Gastroesophageal sphincter (tissue), 4 donors: Measurements from ENCODE around the gene CTTNBP2. TPM values are rescaled to one million over a fixed set of nuclear protein-coding genes. Genes with fewer than 3 reads are reported as not detected.

ENCODE experiments used
- ATAC-seq: fragments of 150-250 bp; one replicate; pipeline ENCODE4 v1.9.1; 2016; ENCODE audit warnings: mild to moderate bottlenecking, moderate library complexity
- H3K27ac ChIP-seq, 4 donors: fragments of 200-600 bp; sonication (generic) in 3 of 4; 1 replicate in 3 of 4; 2 replicates in 1 of 4; pipeline ENCODE4 v1.5.1; 2016 to 2019
- H3K27me3 ChIP-seq: fragments of 200-600 bp; sonication (generic); one replicate; pipeline ENCODE4 v1.5.1; 2019
- H3K36me3 ChIP-seq, 2 donors: fragments of 200-600 bp; sonication (generic); one replicate each; pipeline ENCODE4 v1.5.1; 2019; ENCODE audit warnings: control low read depth in 1 of 2
- H3K4me1 ChIP-seq, 3 donors: fragments of 200-600 bp; sonication (generic); 1 replicate in 2 of 3; 2 replicates in 1 of 3; pipeline ENCODE4 v1.5.1; 2016 to 2019; ENCODE audit warnings: control low read depth in 2 of 3
- H3K4me3 ChIP-seq, 2 donors: fragments of 200-600 bp; sonication (generic); one replicate each; pipeline ENCODE4 v1.5.1; 2019; ENCODE audit warnings: mild to moderate bottlenecking in 1 of 2, moderate library complexity in 1 of 2
- H3K9me3 ChIP-seq, 3 donors: fragments of 200-600 bp; sonication (generic); one replicate each; pipeline ENCODE4 v1.5.1; 2017 to 2019; ENCODE audit warnings: control low read depth in 2 of 3
- CTCF ChIP-seq, 4 experiments: fragments of 200-600 bp in 2 of 4; fragments of 450-650 bp in 2 of 4; sonication (generic) in 1 of 4; IDR thresholded peaks; one replicate each; pipeline ENCODE4 v1.5.1; 2017 to 2019; ENCODE audit warnings: antibody characterized with exemption in 4 of 4, mild to moderate bottlenecking in 2 of 4, moderate library complexity in 2 of 4
- EP300 ChIP-seq: sonication (generic); formaldehyde crosslinking; IDR thresholded peaks from one replicate; pipeline ENCODE4 v1.6.1; 2017; ENCODE audit warnings: antibody characterized with exemption, mild to moderate bottlenecking
- POLR2A ChIP-seq, 2 donors: fragments of 450-650 bp; IDR thresholded peaks; one replicate each; pipeline ENCODE4 v1.6.1; 2017; ENCODE audit warnings: antibody characterized with exemption in 2 of 2, mild to moderate bottlenecking in 2 of 2, moderate library complexity in 1 of 2
- POLR2AphosphoS5 ChIP-seq: sonication (generic); formaldehyde crosslinking; IDR thresholded peaks from one replicate; pipeline ENCODE4 v1.6.1; 2017; ENCODE audit warnings: antibody characterized with exemption
- whole genome bisulfite sequencing, 2 donors: methylation state at CpG; one replicate each; pipeline ENCODE4 v1.1.5; 2018; ENCODE audit warnings: low coverage in 1 of 2; 5-methylcytosine and 5-hydroxymethylcytosine counted together
- total RNA-seq, 4 donors: library from RNA; depleted of rRNA; stranded (reverse); fragments of >200 nt; gene quantifications; one replicate each; pipeline ENCODE4 v1.1.0, GENCODE V29; 2016

CTTNBP2 gene
- total RNA-seq, 4 donors from 2014 or later: 6.1 to 17.4 (median 13.8) TPM

- no peaks in the 10 kb centered on the region for H3K9me3 ChIP-seq
- no peaks in the 10 kb centered on the region for H3K27me3 ChIP-seq
- no peak for ATAC-seq
- WGBS, 2 donors: 55 to 78% methylated on average over 2 to 4 of the region's 5 CpGs
- TF ChIP-seq POLR2AphosphoS5 (no peak), CTCF (IDR thresholded peaks at IDR 0.05) (no peak), EP300 (no peak), POLR2A (IDR thresholded peaks at IDR 0.05) (no peak)
- H3K4me3 ChIP-seq: no peak overlapping the region
- H3K36me3 ChIP-seq: peaks cover 0 to 55% of the 10 kb centered on the region in 2 donors
- no peak overlapping the region for H3K27ac ChIP-seq
- no peaks in the 10 kb centered on the region for H3K4me1 ChIP-seq
Measured at GRCh38 chr7:117756586-117757085, 116.6 kb downstream of the CTTNBP2 start.

- ATAC-seq: no peak
- Histone ChIP-seq H3K4me1 (no peaks in the 10 kb centered on the region), H3K27me3 (no peaks in the 10 kb centered on the region), H3K36me3 (peaks cover 0 to 53% of the 10 kb centered on the region in 2 donors), H3K9me3 (no peaks in the 10 kb centered on the region), H3K27ac (no peak overlapping the region), H3K4me3 (no peak overlapping the region)
- WGBS, 2 donors: 81 to 96% methylated on average over 2 of the region's 2 CpGs
- no peak for TF ChIP-seq POLR2A (IDR thresholded peaks at IDR 0.05)
- TF ChIP-seq CTCF (IDR thresholded peaks at IDR 0.05): no peak
- TF ChIP-seq POLR2AphosphoS5: no peak
- no peak for TF ChIP-seq EP300
Measured at GRCh38 chr7:117755136-117755535, 118.1 kb downstream of the CTTNBP2 start.

GRCh38 chr7:117751775-117752174 is 121.5 kb downstream of the CTTNBP2 start:
- no peak for TF ChIP-seq POLR2A (IDR thresholded peaks at IDR 0.05)
- TF ChIP-seq POLR2AphosphoS5: no peak
- no peak for TF ChIP-seq EP300
- TF ChIP-seq CTCF (IDR thresholded peaks at IDR 0.05): no peak
- no peaks in the 10 kb centered on the region for H3K27me3 ChIP-seq
- peak; percentile 58 for ATAC-seq

GRCh38 chr7:117750612-117751563 is 122.4 kb downstream of the CTTNBP2 start:
- Histone ChIP-seq H3K9me3 (no peaks in the 10 kb centered on the region), H3K27me3 (no peaks in the 10 kb centered on the region), H3K4me3 (no peak overlapping the region), H3K4me1 (no peaks in the 10 kb centered on the region), H3K27ac (no peak overlapping the region), H3K36me3 (peaks cover 0 to 28% of the 10 kb centered on the region in 2 donors)
- TF ChIP-seq CTCF (IDR thresholded peaks at IDR 0.05) (peak; percentile 42 to 58 (median 54)), POLR2AphosphoS5 (no peak)
- 48 to 50% methylated on average over 8 of the region's 8 CpGs for WGBS, 2 donors
- no peak for ATAC-seq

More at GRCh38 chr7:117751775-117752174, 121.5 kb downstream of the CTTNBP2 start:
- Histone ChIP-seq H3K27ac (no peak overlapping the region), H3K36me3 (peaks cover 0 to 36% of the 10 kb centered on the region in 2 donors), H3K4me3 (no peak overlapping the region), H3K4me1 (no peaks in the 10 kb centered on the region), H3K9me3 (no peaks in the 10 kb centered on the region)
- 100% methylated on average over 1 of the region's 1 CpG for WGBS, 2 donors
